Stimulated activated CD8-positive, alpha-beta memory T cell treated with anti-CD3 and anti-CD28 coated beads, Interleukin-12 subunit alpha, Interleukin-12 subunit beta, amount 100 ng/mL, for 24 hours (primary cell): Measurements from ENCODE around the gene MICAL3.
"Not testable (repeated sequence)": the region's sequence is repeated elsewhere in the genome, so short reads cannot be mapped to it uniquely, and the experiment has no call there.

Experiments
- DNase-seq: peaks from one replicate; pipeline ENCODE4 v3.0.0-alpha.2; 2020; ENCODE audit errors: extremely low read depth

The MICAL3 gene

GRCh38 chr22:17998913-17999312, 25.4 kb downstream of the MICAL3 start:
- no peak for DNase-seq

- DNase-seq: no peak
Observed at GRCh38 chr22:17997456-17997855, 26.9 kb downstream of the MICAL3 start.

GRCh38 chr22:17995256-17995655, 29.1 kb downstream of the MICAL3 start:
- not testable (repeated sequence) for DNase-seq

- DNase-seq: no peak
Observed at GRCh38 chr22:17994424-17995108, 29.8 kb downstream of the MICAL3 start.

- DNase-seq: not testable (repeated sequence)
Observed at GRCh38 chr22:17992976-17993375, 31.4 kb downstream of the MICAL3 start.

- DNase-seq: not testable (repeated sequence)
Observed at GRCh38 chr22:17991992-17992391, 32.4 kb downstream of the MICAL3 start.

- no peak for DNase-seq
Observed at GRCh38 chr22:17990942-17991341, 33.4 kb downstream of the MICAL3 start.

- DNase-seq: no peak
Observed at GRCh38 chr22:17990147-17990546, 34.2 kb downstream of the MICAL3 start.

GRCh38 chr22:17988800-17989513, 35.4 kb downstream of the MICAL3 start:
- no peak for DNase-seq

- DNase-seq: no peak
Observed at GRCh38 chr22:17985606-17986005, 38.8 kb downstream of the MICAL3 start.

GRCh38 chr22:17985071-17985470, 39.3 kb downstream of the MICAL3 start:
- DNase-seq: not testable (repeated sequence)

- DNase-seq: no peak
Observed at GRCh38 chr22:17984114-17984513, 40.2 kb downstream of the MICAL3 start.

GRCh38 chr22:17982572-17983141, 41.7 kb downstream of the MICAL3 start:
- DNase-seq: no peak

GRCh38 chr22:17981497-17981896, 42.9 kb downstream of the MICAL3 start:
- DNase-seq: no peak

GRCh38 chr22:17980638-17981051, 43.7 kb downstream of the MICAL3 start:
- DNase-seq: no peak

- no peak for DNase-seq
Observed at GRCh38 chr22:17980015-17980590, 44.3 kb downstream of the MICAL3 start.

- no peak for DNase-seq
Observed at GRCh38 chr22:17978027-17978426, 46.3 kb downstream of the MICAL3 start.

GRCh38 chr22:17977371-17977770, 47.0 kb downstream of the MICAL3 start:
- no peak for DNase-seq

GRCh38 chr22:17976121-17976520, 48.2 kb downstream of the MICAL3 start:
- DNase-seq: no peak

GRCh38 chr22:17974703-17975372, 49.5 kb downstream of the MICAL3 start:
- DNase-seq: no peak

- no peak for DNase-seq
Observed at GRCh38 chr22:17974087-17974486, 50.3 kb downstream of the MICAL3 start.

GRCh38 chr22:17973217-17973616, 51.1 kb downstream of the MICAL3 start:
- no peak for DNase-seq
